ENCODE measurements around the gene NEUROD2.

GRCh38 chr17:39607851-39608130 is at the start of gene NEUROD2:
- TF ChIP-seq FOXA3 (CRISPR knock-in tag; IDR thresholded peaks at IDR 0.05) = no peak
- no peak for TF ChIP-seq RNF2 (conservative IDR thresholded peaks at IDR 0.05; ENCODE audit: low read depth)
- TF ChIP-seq ZFYVE20 (CRISPR knock-in tag; IDR thresholded peaks at IDR 0.05; ENCODE audit: borderline replicate concordance, low read depth) = no peak
- no peak for TF ChIP-seq CTCF (CRISPR knock-in tag; IDR thresholded peaks at IDR 0.05)

Data from HepG2 (cell line).